ENCODE measurements around the gene CFAP92. TPM values are rescaled to one million over a fixed set of nuclear protein-coding genes. Genes with fewer than 3 reads are reported as not detected.
"Not testable (repeated sequence)": the region's sequence is repeated elsewhere in the genome, so short reads cannot be mapped to it uniquely, and the experiment has no call there.

The CFAP92 gene
- total RNA-seq, 1 experiment from 2014 or later, result not detected

GRCh38 chr3:128936341-128936740, 57.5 kb downstream of the CFAP92 start:
- no peak for DNase-seq (ENCODE audit: low read depth)

GRCh38 chr3:128935922-128936321, 58.0 kb downstream of the CFAP92 start:
- DNase-seq (ENCODE audit: low read depth), result no peak

- no peak for DNase-seq (ENCODE audit: low read depth)
Measured at GRCh38 chr3:128933922-128934253, 60.0 kb downstream of the CFAP92 start.

- no peak for DNase-seq (ENCODE audit: low read depth)
Measured at GRCh38 chr3:128933213-128933921, 60.5 kb downstream of the CFAP92 start.

- no peak for DNase-seq (ENCODE audit: low read depth)
Measured at GRCh38 chr3:128932516-128933212, 61.2 kb downstream of the CFAP92 start.

- DNase-seq (ENCODE audit: low read depth), result no peak
Measured at GRCh38 chr3:128931046-128931445, 62.8 kb downstream of the CFAP92 start.

GRCh38 chr3:128929364-128929763, 64.5 kb downstream of the CFAP92 start:
- no peak for DNase-seq (ENCODE audit: low read depth)

- DNase-seq (ENCODE audit: low read depth), result not testable (repeated sequence)
Measured at GRCh38 chr3:128923986-128924385, 69.9 kb downstream of the CFAP92 start.

- no peak for DNase-seq (ENCODE audit: low read depth)
Measured at GRCh38 chr3:128923576-128923975, 70.3 kb downstream of the CFAP92 start.

GRCh38 chr3:128922804-128923459, 70.9 kb downstream of the CFAP92 start:
- DNase-seq (ENCODE audit: low read depth), result no peak

GRCh38 chr3:128919988-128920387, 73.9 kb downstream of the CFAP92 start:
- no peak for DNase-seq (ENCODE audit: low read depth)

GRCh38 chr3:128917291-128917690, 76.6 kb downstream of the CFAP92 start:
- DNase-seq (ENCODE audit: low read depth), result no peak

- DNase-seq (ENCODE audit: low read depth), result no peak
Measured at GRCh38 chr3:128914966-128915645, 78.8 kb downstream of the CFAP92 start.

GRCh38 chr3:128911911-128912310, 82.0 kb downstream of the CFAP92 start:
- DNase-seq (ENCODE audit: low read depth), result no peak

GRCh38 chr3:128910006-128910405, 83.9 kb downstream of the CFAP92 start:
- DNase-seq (ENCODE audit: low read depth), result no peak

- no peak for DNase-seq (ENCODE audit: low read depth)
Measured at GRCh38 chr3:128908951-128909350, 84.9 kb downstream of the CFAP92 start.

GRCh38 chr3:128907706-128908445, 86.0 kb downstream of the CFAP92 start:
- no peak for DNase-seq (ENCODE audit: low read depth)

GRCh38 chr3:128906804-128907525, 86.9 kb downstream of the CFAP92 start:
- no peak for DNase-seq (ENCODE audit: low read depth)

- DNase-seq (ENCODE audit: low read depth), result no peak
Measured at GRCh38 chr3:128906031-128906803, 87.7 kb downstream of the CFAP92 start.

- no peak for DNase-seq (ENCODE audit: low read depth)
Measured at GRCh38 chr3:128903501-128903900, 90.4 kb downstream of the CFAP92 start.
